ENCODE data around the gene CRADD. TPM values are rescaled to one million over a fixed set of nuclear protein-coding genes. Genes with fewer than 3 reads are reported as not detected.
"Not testable (repeated sequence)": the region's sequence is repeated elsewhere in the genome, so short reads cannot be mapped to it uniquely, and the experiment has no call there.

The CRADD gene
- total RNA-seq, 5 donors from 2014 or later (not counting 1 experiment from before 2014, with no cell fraction given) = 11.2 to 19.3 (median 12.3) TPM

DNA sequence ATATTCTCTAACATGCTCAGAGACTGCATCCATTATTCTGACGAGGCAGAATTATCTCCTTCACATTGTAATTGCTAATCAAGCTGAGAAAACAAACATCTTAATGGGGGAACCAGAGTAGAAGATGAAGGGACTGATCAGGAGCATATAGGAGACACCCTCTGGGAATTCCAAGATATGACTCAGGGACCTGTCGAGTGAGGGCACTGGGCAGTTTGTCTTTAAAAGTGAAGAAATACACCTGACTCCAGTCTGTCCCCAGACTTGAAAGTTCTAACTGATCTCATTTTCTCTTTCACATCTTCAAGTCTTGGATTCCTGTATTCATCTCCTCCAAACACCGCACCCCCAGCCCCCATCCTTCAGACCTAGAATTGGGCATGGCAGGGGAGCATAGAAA, 244.3 kb downstream of the CRADD start:
- Mint-ChIP-seq H3K27me3 (no peaks in the 10 kb centered on the region), H3K4me1 (peaks cover 0 to 13% (median 9%) of the 10 kb centered on the region in 3 donors), H3K4me3 (no peak overlapping the region), H3K9me3 (peaks cover 3 to 12% (median 9%) of the 10 kb centered on the region in 3 donors), H3K27ac (no peak overlapping the region), H3K36me3 (no peaks in the 10 kb centered on the region)
- no peaks in the 10 kb centered on the region for H3K36me3 ChIP-seq (ENCODE audit: control insufficient read depth in 2 of 2, extremely low read depth in 1 of 2, insufficient read depth in 1 of 2, low read length in 1 of 2)
- no peaks in the 10 kb centered on the region for H3K9me3 ChIP-seq
- whole genome bisulfite sequencing (ENCODE audit: insufficient coverage) = no CpG with 5 or more reads among the region's 3 CpGs
- H3K4me3 ChIP-seq (ENCODE audit: control insufficient read depth in 1 of 2, extremely low read depth in 1 of 2, low read length in 1 of 2) = no peak overlapping the region
- POLR2A ChIA-PET = no interaction called here
- ATAC-seq (replicated peaks in 1 of 4) (no peak), DNase-seq (no peak)
- no peak overlapping the region for H3K27ac ChIP-seq (ENCODE audit: low read length)
- H3K27me3 ChIP-seq (replicated peaks in 1 of 2; ENCODE audit: control insufficient read depth in 2 of 2, extremely low read depth in 1 of 2, insufficient read depth in 2 of 2, low read length in 1 of 2) = no peaks in the 10 kb centered on the region
- H3K4me1 ChIP-seq (ENCODE audit: control insufficient read depth in 1 of 2, extremely low read depth in 1 of 2, insufficient read depth in 2 of 2, low read length in 2 of 2) = peaks cover 0 to 4% of the 10 kb centered on the region in 2 experiments
- CTCF ChIA-PET = no interaction called here

DNA sequence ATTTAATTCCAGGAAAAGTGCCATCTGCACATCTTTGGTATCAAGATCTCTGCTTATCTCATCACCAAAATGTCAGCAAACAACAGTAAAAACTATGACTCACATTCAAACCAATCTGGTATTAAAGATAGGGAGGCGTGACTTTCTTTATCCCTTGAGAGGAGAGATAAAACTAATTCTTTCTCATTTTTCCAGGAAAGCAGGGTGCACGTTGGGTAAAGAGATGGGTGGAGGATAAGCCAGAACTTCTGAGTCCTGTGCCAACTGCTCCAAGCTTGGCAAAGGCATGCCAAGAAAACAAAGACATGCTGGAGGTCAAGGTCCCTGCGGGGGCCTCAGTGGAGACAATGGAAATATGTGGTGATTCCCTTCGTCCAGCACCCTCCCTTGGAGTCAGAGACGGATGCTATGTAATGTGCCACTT, 245.4 kb downstream of the CRADD start:
- POLR2A ChIA-PET = interaction anchor here in 1 of 2 donors (0.5 kb wide), 1 partner anchor 85 kb away, joined by 3 read pairs; no protein-coding TSS in a partner anchor
- H3K9me3 ChIP-seq = no peaks in the 10 kb centered on the region

GRCh38 chr12:93924367-93924766, 247.2 kb downstream of the CRADD start:
- no peak for DNase-seq
- peak in 1 of 4 experiments; percentile 34 for ATAC-seq (replicated peaks in 1 of 4)

More for the DNA sequence above, 245.4 kb downstream of the CRADD start:
- Mint-ChIP-seq H3K27me3 (no peaks in the 10 kb centered on the region), H3K27ac (no peak overlapping the region), H3K4me1 (peaks cover 0 to 13% (median 9%) of the 10 kb centered on the region in 3 donors), H3K4me3 (no peak overlapping the region), H3K36me3 (no peaks in the 10 kb centered on the region), H3K9me3 (peaks cover 3 to 13% (median 9%) of the 10 kb centered on the region in 3 donors)
- peaks cover 0 to 4% of the 10 kb centered on the region in 2 experiments for H3K4me1 ChIP-seq (ENCODE audit: control insufficient read depth in 1 of 2, extremely low read depth in 1 of 2, insufficient read depth in 2 of 2, low read length in 2 of 2)
- no peaks in the 10 kb centered on the region for H3K36me3 ChIP-seq (ENCODE audit: control insufficient read depth in 2 of 2, extremely low read depth in 1 of 2, insufficient read depth in 1 of 2, low read length in 1 of 2)
- no peak overlapping the region for H3K4me3 ChIP-seq (ENCODE audit: control insufficient read depth in 1 of 2, extremely low read depth in 1 of 2, low read length in 1 of 2)
- DNase-seq = no peak
- WGBS (ENCODE audit: insufficient coverage) = no CpG with 5 or more reads among the region's 5 CpGs
- no peaks in the 10 kb centered on the region for H3K27me3 ChIP-seq (replicated peaks in 1 of 2; ENCODE audit: control insufficient read depth in 2 of 2, extremely low read depth in 1 of 2, insufficient read depth in 2 of 2, low read length in 1 of 2)
- CTCF ChIA-PET = interaction anchor here (0.6 to 0.7 kb wide), 2 partner anchors 19 kb away, joined by 3 to 4 read pairs; no protein-coding TSS in a partner anchor
- ATAC-seq (replicated peaks in 1 of 4) = no peak
- H3K27ac ChIP-seq (ENCODE audit: low read length) = no peak overlapping the region

DNA sequence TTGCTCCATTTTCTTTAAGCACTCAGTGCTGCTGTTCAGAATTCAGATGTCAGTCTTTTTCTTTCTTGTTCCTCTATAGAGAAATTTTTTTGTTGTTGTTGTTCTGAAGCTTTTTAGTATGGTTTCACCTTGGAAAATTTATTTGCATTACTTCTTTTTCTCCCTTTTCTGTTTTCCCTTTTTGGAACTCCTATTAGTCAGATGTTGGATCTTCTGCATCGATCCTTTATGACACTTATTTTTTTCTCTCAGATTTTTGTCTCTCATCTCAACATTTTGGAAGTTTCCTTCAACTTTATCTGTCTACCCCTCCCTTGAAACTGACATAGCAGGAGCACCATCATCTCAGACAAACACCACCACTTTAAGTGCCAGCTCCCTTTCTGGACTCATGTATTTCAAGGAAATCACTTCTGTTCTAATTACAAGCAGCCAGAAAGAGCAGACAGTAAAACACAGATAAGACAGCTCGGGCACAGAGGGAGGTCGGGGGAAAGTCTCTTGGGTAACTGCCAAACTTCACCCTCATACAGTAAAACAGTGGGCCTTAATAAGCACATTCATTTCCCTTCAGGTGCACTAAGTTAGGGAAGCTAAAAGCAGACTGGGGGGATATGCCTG, 248.5 kb downstream of the CRADD start:
- Histone ChIP-seq H3K36me3 (ENCODE audit: control insufficient read depth in 2 of 2, extremely low read depth in 1 of 2, insufficient read depth in 1 of 2, low read length in 1 of 2) (no peaks in the 10 kb centered on the region), H3K27me3 (replicated peaks in 1 of 2; ENCODE audit: control insufficient read depth in 2 of 2, extremely low read depth in 1 of 2, insufficient read depth in 2 of 2, low read length in 1 of 2) (no peaks in the 10 kb centered on the region), H3K4me1 (ENCODE audit: control insufficient read depth in 1 of 2, extremely low read depth in 1 of 2, insufficient read depth in 2 of 2, low read length in 2 of 2) (peaks cover 0 to 4% of the 10 kb centered on the region in 2 experiments), H3K9me3 (no peaks in the 10 kb centered on the region), H3K4me3 (ENCODE audit: control insufficient read depth in 1 of 2, extremely low read depth in 1 of 2, low read length in 1 of 2) (no peak overlapping the region), H3K27ac (ENCODE audit: low read length) (no peak overlapping the region)
- DNase-seq (no peak), ATAC-seq (replicated peaks in 1 of 4) (no peak)
- Mint-ChIP-seq H3K9me3 (peaks cover 3 to 18% (median 9%) of the 10 kb centered on the region in 3 donors), H3K27me3 (no peaks in the 10 kb centered on the region), H3K4me3 (no peak overlapping the region), H3K36me3 (no peaks in the 10 kb centered on the region), H3K4me1 (peaks cover 0 to 13% (median 9%) of the 10 kb centered on the region in 3 donors), H3K27ac (no peak overlapping the region)
- WGBS (ENCODE audit: insufficient coverage) = no CpG with 5 or more reads among the region's 3 CpGs
- ChIA-PET POLR2A (no interaction called here), CTCF (no interaction called here)

More at GRCh38 chr12:93924367-93924766, 247.2 kb downstream of the CRADD start:
- H3K4me1 ChIP-seq (ENCODE audit: control insufficient read depth in 1 of 2, extremely low read depth in 1 of 2, insufficient read depth in 2 of 2, low read length in 2 of 2) = peaks cover 0 to 4% of the 10 kb centered on the region in 2 experiments
- Mint-ChIP-seq H3K4me1 (peaks cover 0 to 13% (median 9%) of the 10 kb centered on the region in 3 donors), H3K36me3 (no peaks in the 10 kb centered on the region), H3K27ac (no peak overlapping the region), H3K27me3 (no peaks in the 10 kb centered on the region), H3K4me3 (no peak overlapping the region), H3K9me3 (peaks cover 3 to 18% (median 9%) of the 10 kb centered on the region in 3 donors)
- POLR2A ChIA-PET = no interaction called here
- no peak overlapping the region for H3K27ac ChIP-seq (ENCODE audit: low read length)
- H3K4me3 ChIP-seq (ENCODE audit: control insufficient read depth in 1 of 2, extremely low read depth in 1 of 2, low read length in 1 of 2) = no peak overlapping the region
- H3K9me3 ChIP-seq = no peaks in the 10 kb centered on the region
- CTCF ChIA-PET = interaction anchor here in 1 of 2 donors (0.9 kb wide), 1 partner anchor 182 kb away, joined by 4 read pairs; no protein-coding TSS in a partner anchor
- H3K27me3 ChIP-seq (replicated peaks in 1 of 2; ENCODE audit: control insufficient read depth in 2 of 2, extremely low read depth in 1 of 2, insufficient read depth in 2 of 2, low read length in 1 of 2) = no peaks in the 10 kb centered on the region
- no peaks in the 10 kb centered on the region for H3K36me3 ChIP-seq (ENCODE audit: control insufficient read depth in 2 of 2, extremely low read depth in 1 of 2, insufficient read depth in 1 of 2, low read length in 1 of 2)

- no peaks in the 10 kb centered on the region for H3K9me3 ChIP-seq
- H3K4me3 ChIP-seq (ENCODE audit: control insufficient read depth in 1 of 2, extremely low read depth in 1 of 2, low read length in 1 of 2) = no peak overlapping the region
- Mint-ChIP-seq H3K27ac (no peak overlapping the region), H3K27me3 (no peaks in the 10 kb centered on the region), H3K36me3 (no peaks in the 10 kb centered on the region), H3K4me3 (no peak overlapping the region), H3K9me3 (peaks cover 3 to 18% (median 9%) of the 10 kb centered on the region in 3 donors), H3K4me1 (peaks cover 0 to 13% (median 9%) of the 10 kb centered on the region in 3 donors)
- ChIA-PET POLR2A (no interaction called here), CTCF (no interaction called here)
- WGBS (ENCODE audit: insufficient coverage) = 100% methylated on average over 1 of the region's 4 CpGs
- H3K4me1 ChIP-seq (ENCODE audit: control insufficient read depth in 1 of 2, extremely low read depth in 1 of 2, insufficient read depth in 2 of 2, low read length in 2 of 2) = peaks cover 0 to 4% of the 10 kb centered on the region in 2 experiments
- no peak overlapping the region for H3K27ac ChIP-seq (ENCODE audit: low read length)
- no peaks in the 10 kb centered on the region for H3K36me3 ChIP-seq (ENCODE audit: control insufficient read depth in 2 of 2, extremely low read depth in 1 of 2, insufficient read depth in 1 of 2, low read length in 1 of 2)
- H3K27me3 ChIP-seq (replicated peaks in 1 of 2; ENCODE audit: control insufficient read depth in 2 of 2, extremely low read depth in 1 of 2, insufficient read depth in 2 of 2, low read length in 1 of 2) = no peaks in the 10 kb centered on the region
- DNase-seq = no peak
- ATAC-seq (replicated peaks in 1 of 4) = no peak
These were observed 249.1 kb downstream of the CRADD start for GRCh38 chr12:93926237-93926636.

GRCh38 chr12:93929081-93929480, 251.9 kb downstream of the CRADD start:
- H3K4me3 ChIP-seq (ENCODE audit: control insufficient read depth in 1 of 2, extremely low read depth in 1 of 2, low read length in 1 of 2); DNase-seq; H3K27me3 ChIP-seq (replicated peaks in 1 of 2; ENCODE audit: control insufficient read depth in 2 of 2, extremely low read depth in 1 of 2, insufficient read depth in 2 of 2, low read length in 1 of 2); H3K27ac Mint-ChIP-seq; H3K4me1 Mint-ChIP-seq; H3K27me3 Mint-ChIP-seq; POLR2A ChIA-PET; ATAC-seq (replicated peaks in 1 of 4); H3K36me3 Mint-ChIP-seq; H3K9me3 ChIP-seq; H3K36me3 ChIP-seq (ENCODE audit: control insufficient read depth in 2 of 2, extremely low read depth in 1 of 2, insufficient read depth in 1 of 2, low read length in 1 of 2); CTCF ChIA-PET; H3K4me1 ChIP-seq (ENCODE audit: control insufficient read depth in 1 of 2, extremely low read depth in 1 of 2, insufficient read depth in 2 of 2, low read length in 2 of 2); H3K27ac ChIP-seq (ENCODE audit: low read length); H3K4me3 Mint-ChIP-seq: not testable (repeated sequence)
- H3K9me3 Mint-ChIP-seq = peaks cover 3 to 22% (median 9%) of the 10 kb centered on the region in 3 donors
- no CpG with 5 or more reads among the region's 4 CpGs for WGBS (ENCODE audit: insufficient coverage)

Data from T-cell (primary cell).